Left cardiac atrium (tissue), 4 donors: ENCODE data around the gene TUT4. TPM values are rescaled to one million over a fixed set of nuclear protein-coding genes. Genes with fewer than 3 reads are reported as not detected.
"Not testable (repeated sequence)": the region's sequence is repeated elsewhere in the genome, so short reads cannot be mapped to it uniquely, and the experiment has no call there.

ENCODE experiments used
- ATAC-seq, 2 donors: fragments of 200-7000 bp; cut with Tn5 transposase; one replicate each; pipeline ENCODE4 v1.9.1; 2020; ENCODE audit warnings: mild to moderate bottlenecking in 2 of 2, moderate library complexity in 2 of 2
- DNase-seq: peaks from one replicate; pipeline ENCODE4 v3.0.0-alpha.2; 2020
- intact Hi-C, 2 donors: fragments of 100-400 bp; cut with DNase I; formaldehyde crosslinking; loops; one replicate each; pipeline versions ENCODE4 v1.14.1 to v1.15.1; 2022 to 2023
- long read RNA-seq: library from polyadenylated mRNA; unstranded; transcript quantifications from one replicate; pipeline ENCODE4 v2.0.0, GENCODE V29; 2021
- total RNA-seq, 2 donors: library from RNA; stranded (reverse); fragmentation: NEBNext Ultra II Directional; extraction: Animal tissue kit (Norgen Biotek cat#: 25700); gene quantifications; one replicate each; pipeline ENCODE4 v1.2.1, GENCODE V29; 2021
- donor health status: DM: no; HTN: yes; CAD: no.
- donor health status: DM: no; HTN: yes; CAD: no; lungs with severe emphysema.
- donor health status: DM: yes; HTN: yes; CAD: no.
- donor health status: Dilated cardiomyopathy.

Gene TUT4
- 10 to 100 TPM; 30.1 to 32.7 TPM for total RNA-seq
- long read RNA-seq, partial matches to known transcripts = 6 of 9 reads
- long read RNA-seq, other reads (novel, unspliced or antisense) = 3 of 9 reads

DNA sequence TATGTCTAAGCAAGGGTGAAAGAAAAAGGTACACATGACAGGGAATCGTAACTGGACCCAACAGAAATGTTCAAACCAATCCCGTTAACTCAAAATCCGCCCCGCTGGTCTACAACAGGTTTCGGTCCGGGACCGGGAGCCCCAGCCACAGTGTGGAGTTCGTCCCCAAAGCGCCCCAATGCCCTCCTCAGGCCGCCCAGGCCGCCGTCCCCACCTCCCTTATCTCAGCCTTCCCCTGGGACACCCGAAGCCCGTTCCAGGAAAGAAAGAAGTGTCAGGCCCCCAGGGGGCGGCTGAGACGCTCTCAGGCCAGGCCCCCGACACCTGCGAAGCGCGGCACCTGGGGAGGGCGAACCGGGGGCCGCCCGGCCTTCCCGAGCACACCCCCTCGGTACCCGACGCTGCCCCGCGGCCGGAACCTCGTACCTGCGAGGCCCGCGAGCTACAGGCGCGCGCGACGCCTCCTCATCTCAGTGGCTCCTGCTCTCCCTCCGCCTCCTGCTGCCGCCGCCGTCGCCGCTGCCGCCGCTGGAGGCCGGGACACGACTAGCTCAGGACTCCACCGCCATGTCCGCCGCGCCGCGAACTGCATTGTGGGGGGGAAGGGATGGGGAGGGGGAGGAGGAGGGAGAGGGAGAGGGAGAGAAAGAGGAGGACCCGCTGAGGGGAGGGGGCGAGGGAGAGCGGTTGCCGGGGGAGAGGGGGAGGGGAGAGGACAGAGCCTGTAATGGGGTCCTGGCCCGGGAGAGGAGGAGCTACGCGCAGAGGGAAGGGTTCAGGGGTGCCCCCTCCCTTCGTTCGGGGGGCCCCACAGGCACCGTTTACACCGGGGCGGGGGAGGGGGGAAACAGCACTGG, at the start of gene TUT4:
Gene TUT4, minus strand, starts transcription at position 588 of the 857 bp plus-strand sequence. CDS start 26,812 bp downstream, outside the sequence.
- intact Hi-C loops = loop anchor here in 1 of 2 donors (5.0 kb wide), 1 partner anchor 50 kb away; the partner anchor contains the start of gene GPX7
- peak; percentile 87 for ATAC-seq
- DNase-seq = peak; percentile 78

GRCh38 chr1:52601991-52602855, 49.3 kb upstream of the TUT4 start, which contains the start of gene GPX7:
Gene GPX7 (plus strand): TSS chr1:52602371. CDS start chr1:52602410, 39 bp downstream.
- ATAC-seq (peak; percentile 78 to 84), DNase-seq (peak; percentile 53)
- intact Hi-C loops = loop anchor here in 1 of 2 donors (5.0 kb wide), 1 partner anchor 50 kb away; the partner anchor contains the start of gene TUT4

- intact Hi-C loops = loop anchor here in 1 of 2 donors (5.0 kb wide), 1 partner anchor 49 kb away; the partner anchor contains the start of gene TUT4
- ATAC-seq (no peak), DNase-seq (no peak)
Observed at GRCh38 chr1:52601519-52601918, 48.6 kb upstream of the TUT4 start.

- DNase-seq = no peak
- no peak for ATAC-seq
- intact Hi-C loops = loop anchor here in 1 of 2 donors (5.0 kb wide), 1 partner anchor 48 kb away; the partner anchor contains the start of gene TUT4
Observed at GRCh38 chr1:52600533-52601179, 47.8 kb upstream of the TUT4 start.

DNA sequence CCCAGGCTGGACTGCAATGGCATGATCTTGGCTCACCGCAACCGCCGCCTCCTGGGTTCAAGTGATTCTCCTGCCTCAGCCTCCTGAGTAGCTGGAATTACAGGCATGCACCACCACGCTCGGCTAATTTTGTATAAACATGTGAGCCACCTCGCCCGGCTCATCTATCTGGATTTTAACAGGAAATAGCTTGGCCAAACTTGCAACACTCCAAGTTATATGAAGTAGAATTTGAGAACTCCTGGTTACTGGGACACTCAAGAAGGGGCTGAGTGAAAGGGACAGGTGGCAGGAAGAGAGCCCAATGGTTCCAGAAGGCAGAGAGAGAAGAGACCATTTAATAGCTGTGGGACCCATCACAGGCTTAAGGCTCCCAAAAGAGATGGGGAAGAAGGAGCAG, 46.3 kb upstream of the TUT4 start:
- no peak for DNase-seq
- intact Hi-C loops = no loop called here
- ATAC-seq = no peak

DNA sequence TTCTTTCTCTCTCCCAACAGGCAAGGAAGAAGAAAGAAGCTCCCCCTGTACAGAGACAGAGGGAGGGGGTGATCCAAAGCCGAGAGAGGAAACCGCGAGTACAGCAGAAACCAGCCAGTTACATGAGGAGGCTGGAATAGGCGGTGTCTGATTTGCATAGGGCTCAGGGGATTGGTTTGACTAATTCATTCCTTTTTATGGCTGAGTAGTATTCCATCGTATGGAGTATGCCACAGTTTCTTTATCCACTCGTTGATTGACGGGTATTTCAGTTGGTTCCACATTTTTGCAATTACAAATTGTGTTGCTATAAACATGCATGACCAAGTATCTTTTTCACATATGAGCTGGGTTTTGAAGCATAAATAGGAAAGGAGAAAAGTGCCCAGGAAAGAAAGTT, 45.8 kb upstream of the TUT4 start:
- DNase-seq (no peak), ATAC-seq (no peak)
- intact Hi-C loops = no loop called here

DNA sequence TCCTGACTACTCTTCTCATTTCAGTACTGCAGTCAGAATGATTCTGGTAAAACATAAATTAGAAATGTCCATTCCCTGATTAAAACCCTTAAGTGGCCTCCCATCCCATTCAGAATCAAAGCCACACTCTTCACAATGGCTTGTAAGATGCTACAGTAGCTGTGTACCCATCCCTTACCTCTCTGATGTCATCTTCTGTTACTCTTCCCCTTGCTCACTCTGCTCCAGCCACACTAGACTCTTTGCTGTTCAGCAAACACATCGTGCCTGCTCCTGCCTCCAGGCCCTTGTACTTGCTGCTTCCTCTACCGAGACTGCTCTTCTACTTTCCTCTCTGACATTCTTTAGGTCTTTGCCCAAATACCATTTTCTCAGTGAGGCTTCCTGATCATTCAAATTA, 45.0 kb upstream of the TUT4 start:
- DNase-seq (no peak), ATAC-seq (no peak)
- intact Hi-C loops = no loop called here

DNA sequence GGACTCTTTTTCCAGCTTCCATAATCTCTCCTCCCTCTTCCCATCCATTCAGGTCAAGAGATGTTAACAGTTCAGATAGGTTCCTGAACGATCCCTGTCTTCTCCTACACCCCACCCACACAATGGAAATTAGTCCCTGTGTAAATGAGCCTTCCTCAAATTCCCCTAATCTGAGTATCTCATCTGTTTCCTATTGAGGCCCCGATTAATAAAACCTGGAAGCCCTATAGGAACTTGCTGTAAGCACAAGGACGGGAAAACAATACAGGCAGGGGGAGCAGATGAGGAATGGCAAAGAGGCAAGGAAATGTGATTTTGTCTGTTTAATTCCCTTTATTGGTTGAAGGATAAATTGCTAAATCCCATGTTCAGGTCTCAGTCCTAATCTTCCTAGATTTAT, 42.2 kb upstream of the TUT4 start:
- no peak for ATAC-seq
- no peak for DNase-seq
- intact Hi-C loops = no loop called here

DNA sequence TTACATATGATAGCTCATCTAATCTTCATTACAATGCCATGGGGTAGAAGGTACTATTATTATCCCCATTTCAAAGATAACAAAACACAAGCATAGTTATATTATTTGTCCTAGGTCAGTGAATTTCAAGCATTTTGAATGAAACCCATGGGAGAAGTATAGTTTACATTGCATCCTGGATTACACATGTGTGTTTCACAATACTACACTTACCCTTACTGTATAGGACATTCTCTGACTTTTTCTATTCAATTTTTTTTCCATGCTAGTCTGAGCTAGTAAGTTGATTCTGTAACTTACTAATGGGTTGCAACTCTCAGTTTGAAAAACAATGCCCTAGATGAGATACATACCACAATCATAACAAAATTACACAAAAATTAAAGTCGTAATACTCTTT, 40.6 kb upstream of the TUT4 start:
- no peak for DNase-seq
- intact Hi-C loops = no loop called here
- ATAC-seq = no peak

DNA sequence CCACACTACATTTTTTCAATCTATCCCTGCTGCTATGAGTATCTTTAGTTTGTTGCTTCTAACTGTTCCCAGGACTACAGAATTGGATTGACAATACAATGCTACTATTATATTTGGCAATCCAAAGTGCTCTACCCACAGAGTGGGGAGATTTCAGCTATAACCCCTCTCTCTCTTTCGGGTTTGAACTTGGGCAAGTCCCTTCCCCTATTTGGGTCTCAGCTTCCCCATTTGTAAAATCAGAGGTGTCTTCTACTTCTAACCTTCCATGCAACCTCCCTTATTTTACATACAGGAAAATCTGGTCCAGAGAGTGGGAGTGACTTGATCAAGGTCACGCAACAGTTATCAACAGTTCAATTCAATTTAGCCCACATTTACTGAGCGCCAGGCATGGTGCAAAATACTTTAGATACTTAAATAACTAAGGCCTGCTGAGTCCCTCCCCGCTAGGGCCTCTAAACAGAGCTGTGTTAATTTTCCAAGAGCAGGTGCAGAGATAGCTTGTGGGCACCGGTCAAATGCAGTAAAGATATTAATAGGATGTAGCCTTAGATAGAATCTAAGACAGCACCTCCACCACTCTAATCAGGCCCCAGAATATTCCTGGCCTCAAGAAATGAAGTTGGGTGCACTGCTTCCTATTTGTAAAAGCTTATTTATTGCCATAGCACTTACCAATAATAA, 39.9 kb upstream of the TUT4 start:
- intact Hi-C loops = no loop called here

GRCh38 chr1:52590266-52590665, 37.4 kb upstream of the TUT4 start:
- ATAC-seq (no peak), DNase-seq (no peak)
- intact Hi-C loops = no loop called here

More for the DNA sequence above, 39.9 kb upstream of the TUT4 start:
- ATAC-seq (no peak), DNase-seq (no peak)

DNA sequence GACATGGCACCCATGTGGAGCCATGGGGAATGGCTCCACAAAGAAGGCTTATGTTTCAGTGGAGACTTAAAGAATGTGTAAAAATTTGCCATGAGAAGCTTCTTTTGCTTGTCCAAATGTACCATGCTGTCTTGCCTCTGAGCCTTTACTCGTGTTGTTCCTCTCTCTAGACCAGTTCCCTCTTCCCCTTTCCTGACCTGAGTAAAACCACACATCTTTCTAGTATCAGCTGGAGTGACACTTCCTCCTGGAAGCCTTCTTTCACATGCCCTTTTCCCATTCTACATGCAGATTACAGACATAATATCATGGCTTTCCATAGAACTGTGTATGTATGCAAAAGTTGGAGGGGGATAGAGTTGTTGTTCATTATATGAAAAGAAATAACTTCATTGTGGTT, 35.6 kb upstream of the TUT4 start:
- intact Hi-C loops = no loop called here
- ATAC-seq = no peak
- no peak for DNase-seq

- intact Hi-C loops = no loop called here
- no peak for ATAC-seq
- DNase-seq = no peak
Observed at GRCh38 chr1:52588027-52588426, 35.1 kb upstream of the TUT4 start.

DNA sequence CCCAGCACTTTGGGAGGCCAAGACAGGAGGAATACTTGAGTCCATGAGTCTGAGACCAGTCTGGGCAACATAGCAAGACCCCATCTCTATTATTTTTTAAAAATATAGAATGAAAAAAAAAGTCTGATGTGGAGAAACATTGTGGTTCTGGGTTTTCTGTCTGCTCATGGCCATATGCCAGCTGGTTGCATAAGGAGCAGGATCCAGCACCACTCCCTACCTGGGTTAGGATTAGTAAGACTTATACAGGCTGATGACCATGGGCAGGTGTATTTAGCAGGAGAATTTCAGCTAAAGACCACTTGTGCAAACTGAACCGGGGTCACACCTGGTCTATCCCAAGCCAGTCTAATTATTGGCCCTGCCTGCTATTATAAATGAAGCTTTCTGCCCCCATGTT, 32.6 kb upstream of the TUT4 start:
- ATAC-seq (no peak), DNase-seq (no peak)
- intact Hi-C loops = no loop called here

DNA sequence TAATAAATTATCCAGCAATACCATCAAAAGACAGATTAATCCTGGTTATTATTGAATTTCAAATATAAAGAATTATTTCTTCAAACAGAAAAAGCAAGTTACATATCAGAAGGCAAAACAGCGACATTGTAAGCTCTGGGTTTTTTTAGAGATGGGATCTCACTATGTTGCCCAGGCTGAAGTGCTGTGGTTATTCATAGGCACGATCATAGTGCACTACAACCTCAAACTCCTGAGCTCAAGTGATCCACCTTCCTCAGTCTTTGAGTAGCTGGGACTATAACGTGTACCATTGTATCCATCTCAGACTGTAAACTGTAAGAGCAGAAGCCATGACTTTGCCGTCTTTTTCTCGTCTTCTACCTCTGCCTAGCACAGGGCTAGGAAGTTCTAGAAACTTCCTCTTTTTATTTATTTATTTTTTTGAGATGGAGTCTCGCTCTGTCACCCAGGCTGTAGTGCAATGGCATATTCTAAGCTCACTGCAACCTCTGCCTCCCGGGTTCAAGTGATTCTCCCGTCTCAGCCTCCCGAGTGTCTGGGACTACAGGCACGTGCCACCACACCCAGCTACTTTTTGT, 29.3 kb upstream of the TUT4 start:
- intact Hi-C loops = no loop called here
- ATAC-seq (no peak), DNase-seq (no peak)

- DNase-seq (no peak), ATAC-seq (no peak)
- intact Hi-C loops = no loop called here
Observed at GRCh38 chr1:52580283-52580682, 27.4 kb upstream of the TUT4 start.

- ATAC-seq = no peak
- no peak for DNase-seq
- intact Hi-C loops = no loop called here
Observed at GRCh38 chr1:52579415-52579814, 26.5 kb upstream of the TUT4 start.

- ATAC-seq, intact Hi-C loops, DNase-seq: not testable (repeated sequence)
Observed at GRCh38 chr1:52578066-52578465, 25.2 kb upstream of the TUT4 start.
